IMR-90 (cell line): Measurements from ENCODE around the gene ADGRG4. TPM values are rescaled to one million over a fixed set of nuclear protein-coding genes. Genes with fewer than 3 reads are reported as not detected.

ENCODE experiments used
- ATAC-seq: fragments of 200-7000 bp; cut with Tn5 transposase; 2 replicates; pipeline ENCODE4 v1.9.1; 2020; ENCODE audit warnings: low read depth, mild to moderate bottlenecking, moderate library complexity
- BruUV-seq: library from RNA; stranded (reverse); fragments of 400-500 nt; replicated peaks from 2 replicates; lab custom pipeline; 2021; lab: Mats Ljungman, UMichigan
- CTCF ChIA-PET: fragments of 300-600 bp; formaldehyde crosslinking; extraction: SDS; loops from one replicate; lab custom pipeline; 2021; ENCODE audit warnings: antibody characterized with exemption; lab: Yijun Ruan, JAX
- POLR2A ChIA-PET: fragments of 300-600 bp; sonication (Branson Sonifier 250); formaldehyde crosslinking; loops from one replicate; lab custom pipeline; 2022; ENCODE audit warnings: antibody characterized with exemption; ENCODE audit not compliant: unreplicated experiment; lab: Charles Lee
- DNase-seq: peaks from one replicate; pipeline ENCODE4 v3.0.0; 2013
- H2AFZ ChIP-seq: replicated peaks from 2 replicates; pipeline ENCODE3; 2013; ENCODE audit warnings: low read length, mild to moderate bottlenecking; ENCODE audit not compliant: poor library complexity
- H2AK5ac ChIP-seq: 2 replicates; pipeline ENCODE4 v1.6.1; 2013; ENCODE audit warnings: low read depth, low read length, inconsistent platforms
- H2AK9ac ChIP-seq: replicated peaks from 2 replicates; pipeline ENCODE3; 2013; ENCODE audit warnings: mild to moderate bottlenecking, low read depth, low read length, moderate library complexity; ENCODE audit not compliant: poor library complexity
- H2BK120ac ChIP-seq: 2 replicates; pipeline ENCODE4 v1.6.1; 2013; ENCODE audit warnings: low read depth, low read length, inconsistent platforms
- H2BK15ac ChIP-seq: 3 replicates; pipeline ENCODE4 v1.6.1; 2013; ENCODE audit warnings: low read depth, low read length, inconsistent platforms
- H2BK20ac ChIP-seq: 2 replicates; pipeline ENCODE4 v1.6.1; 2013; ENCODE audit warnings: low read depth, mild to moderate bottlenecking, inconsistent platforms, low read length, moderate library complexity
- H2BK5ac ChIP-seq: 2 replicates; pipeline ENCODE4 v1.6.1; 2013; ENCODE audit warnings: mild to moderate bottlenecking, low read depth, low read length, inconsistent platforms; ENCODE audit not compliant: poor library complexity, severe bottlenecking
- H3K14ac ChIP-seq: replicated peaks from 2 replicates; pipeline ENCODE4 v1.6.1; 2013; ENCODE audit warnings: low read depth, low read length, inconsistent platforms
- H3K18ac ChIP-seq: 2 replicates; pipeline ENCODE4 v1.6.1; 2013; ENCODE audit warnings: low read depth, low read length, control low read depth
- H3K23ac ChIP-seq: 2 replicates; pipeline ENCODE4 v1.6.1; 2013; ENCODE audit warnings: low read depth, low read length, inconsistent platforms
- H3K27ac ChIP-seq: 2 replicates; pipeline ENCODE4 v1.5.1; 2013; ENCODE audit warnings: mild to moderate bottlenecking, control low read depth, low read length; ENCODE audit not compliant: insufficient read depth
- H3K27me3 ChIP-seq: 2 replicates; pipeline ENCODE4 v1.6.1; 2013; ENCODE audit warnings: low read length; ENCODE audit not compliant: control insufficient read depth, insufficient read depth
- H3K36me3 ChIP-seq: 2 replicates; pipeline ENCODE4 v1.6.1; 2013; ENCODE audit warnings: low read length, mixed read lengths; ENCODE audit not compliant: control insufficient read depth, insufficient read depth
- H3K4ac ChIP-seq: 2 replicates; pipeline ENCODE4 v1.6.1; 2013; ENCODE audit warnings: low read depth, low read length, inconsistent platforms
- H3K4me1 ChIP-seq: 2 replicates; pipeline ENCODE4 v1.6.1; 2013; ENCODE audit warnings: low read length, mixed read lengths; ENCODE audit not compliant: control insufficient read depth, insufficient read depth
- H3K4me2 ChIP-seq: 2 replicates; pipeline ENCODE4 v1.6.1; 2013; ENCODE audit warnings: low read depth, mild to moderate bottlenecking, control low read depth, low read length, moderate library complexity
- H3K4me3 ChIP-seq: 2 replicates; pipeline ENCODE4 v1.5.1; 2013; ENCODE audit warnings: low read depth, mild to moderate bottlenecking, control low read depth, low read length, moderate library complexity; ENCODE audit not compliant: insufficient read depth
- H3K56ac ChIP-seq: 2 replicates; pipeline ENCODE4 v1.6.1; 2013; ENCODE audit warnings: low read length, inconsistent platforms; ENCODE audit not compliant: insufficient read depth; ENCODE audit errors: extremely low read depth
- H3K79me1 ChIP-seq, 2 experiments: 2 replicates each; pipeline ENCODE4 v1.6.1; 2013; ENCODE audit warnings: low read length in 2 of 2, inconsistent platforms in 1 of 2, low read depth in 1 of 2
- H3K9ac ChIP-seq: 2 replicates; pipeline ENCODE4 v1.6.1; 2013; ENCODE audit warnings: low read depth, low read length, control low read depth
- H3K9me1 ChIP-seq: 2 replicates; pipeline ENCODE4 v1.6.1; 2013; ENCODE audit warnings: low read length, inconsistent platforms; ENCODE audit not compliant: insufficient read depth
- H3K9me3 ChIP-seq: 2 replicates; pipeline ENCODE4 v1.6.1; 2013; ENCODE audit warnings: low read length; ENCODE audit not compliant: control insufficient read depth, insufficient read depth
- H4K20me1 ChIP-seq: 2 replicates; pipeline ENCODE4 v1.6.1; 2013; ENCODE audit warnings: low read length, inconsistent platforms; ENCODE audit not compliant: insufficient read depth
- H4K5ac ChIP-seq: 2 replicates; pipeline ENCODE4 v1.6.1; 2013; ENCODE audit warnings: mild to moderate bottlenecking, low read depth, low read length, control low read depth
- H4K8ac ChIP-seq, 2 experiments: 2 replicates each; pipeline ENCODE4 v1.6.1; 2013; ENCODE audit warnings: low read depth in 2 of 2, low read length in 2 of 2, control low read depth in 1 of 2, inconsistent platforms in 1 of 2
- H4K91ac ChIP-seq: 2 replicates; pipeline ENCODE4 v1.6.1; 2013; ENCODE audit warnings: low read depth, low read length, inconsistent platforms; ENCODE audit not compliant: insufficient read depth
- BHLHE40 ChIP-seq: fragments of 150-350 bp; IDR thresholded peaks from 2 replicates; pipeline ENCODE4 v1.6.1; 2016; ENCODE audit warnings: mild to moderate bottlenecking, low read depth, low read length
- CHD1 ChIP-seq: IDR thresholded peaks from 2 replicates; pipeline ENCODE4 v1.6.1; 2012; ENCODE audit warnings: low read depth, low read length, improper control_type of control experiment
- MAFK ChIP-seq: IDR thresholded peaks from 2 replicates; pipeline ENCODE4 v1.6.1; 2012; ENCODE audit warnings: low read depth, low read length, improper control_type of control experiment
- RAD21 ChIP-seq: IDR thresholded peaks from 2 replicates; pipeline ENCODE4 v1.6.1; 2012; ENCODE audit warnings: low read length, improper control_type of control experiment
- dilution Hi-C: fragments of 300-500 bp; cut with HindIII; formaldehyde crosslinking; loops from one replicate; pipeline ENCODE4 v1.14.3; 2018; ENCODE audit warnings: low sequenced_read_pairs; ENCODE audit not compliant: unreplicated experiment
- in situ Hi-C: fragments of 300-500 bp; cut with MboI; formaldehyde crosslinking; loops from 3 replicates; pipeline ENCODE4 v1.14.3; 2019; ENCODE audit warnings: low sequenced_read_pairs, inconsistent platforms, mixed read lengths
- intact Hi-C: fragments of 100-400 bp; cut with micrococcal nuclease; formaldehyde crosslinking; loops from 2 replicates; pipeline ENCODE4 v1.10.0; 2022
- polyA plus RNA-seq, 3 experiments: library from polyadenylated mRNA; depleted of rRNA; stranded (reverse); fragments of >200 nt; gene quantifications; 2 replicates each; pipeline ENCODE4 v1.2.3, GENCODE V29; 2012; ENCODE audit warnings: low replicate concordance in 1 of 3
- total RNA-seq: library from RNA; depleted of rRNA; stranded (reverse); fragments of >200 nt; gene quantifications from 2 replicates; pipeline ENCODE4 v1.2.3, GENCODE V29; 2012
- TF ChIP-seq, protein P1 (sequence below): fragments of 150-350 bp; IDR thresholded peaks from 2 replicates; pipeline ENCODE4 v1.6.1; 2017; ENCODE audit warnings: mild to moderate bottlenecking, antibody characterized with exemption, low read length, low read depth
- TF ChIP-seq, protein P2 (sequence below): fragments of 150-350 bp; IDR thresholded peaks from 2 replicates; pipeline ENCODE4 v1.6.1; 2016; ENCODE audit warnings: low read depth, mild to moderate bottlenecking, low read length, moderate library complexity, borderline replicate concordance
- TF ChIP-seq, protein P3 (sequence below): conservative IDR thresholded peaks from 2 replicates; pipeline ENCODE4 v1.5.1; 2012; ENCODE audit warnings: mild to moderate bottlenecking, low read depth, low read length, improper control_type of control experiment

ADGRG4 gene
- total and polyA plus RNA-seq, 2 of the 4 experiments (the other 2 are of a cell fraction), result under 0.01 TPM; not detected in 1

DNA sequence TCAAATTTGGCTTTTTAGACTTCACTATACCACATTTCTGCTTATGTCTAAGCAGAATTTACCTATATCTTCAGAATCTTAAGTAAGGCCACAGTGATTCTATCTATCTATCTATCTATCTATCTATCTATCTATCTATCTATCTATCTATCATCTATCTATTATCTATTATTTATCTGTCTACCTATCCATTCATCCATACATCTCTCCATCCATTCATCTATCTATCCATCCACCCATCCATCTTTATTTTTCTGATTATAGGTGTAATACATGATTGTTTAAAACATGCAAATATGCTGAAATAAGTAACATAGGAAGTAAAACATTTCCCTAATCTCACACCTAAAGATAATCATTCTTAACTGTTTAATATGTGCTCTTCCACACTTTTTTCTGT is 18.8 kb downstream of the ADGRG4 start:
- intact Hi-C loops (no loop called here), in situ Hi-C loops (no loop called here), dilution Hi-C loops (no loop called here)
- H4K8ac ChIP-seq, result no peak overlapping the region
- no peaks in the 10 kb centered on the region for H3K9me3 ChIP-seq
- POLR2A ChIA-PET, result no interaction called here
- no peak overlapping the region for H2AK5ac ChIP-seq
- H3K56ac ChIP-seq, result no peak overlapping the region
- no peaks in the 10 kb centered on the region for H3K36me3 ChIP-seq
- no peak overlapping the region for H2BK15ac ChIP-seq
- ATAC-seq (no peak), DNase-seq (no peak)
- no peak overlapping the region for H3K4me2 ChIP-seq
- no TSS peak for BruUV-seq
- H3K14ac ChIP-seq, result no peak overlapping the region
- CTCF ChIA-PET, result no interaction called here
- H2BK5ac ChIP-seq, result no peak overlapping the region
- H4K91ac ChIP-seq, result no peak overlapping the region
- H4K5ac ChIP-seq, result no peak overlapping the region
- H3K27ac ChIP-seq, result no peak overlapping the region
- no peak overlapping the region for H3K18ac ChIP-seq
- no peak overlapping the region for H3K4me3 ChIP-seq
- no peaks in the 10 kb centered on the region for H3K4me1 ChIP-seq
- no peaks in the 10 kb centered on the region; the same call in 1 of the 2 replicates for H3K27me3 ChIP-seq
- no peaks in the 10 kb centered on the region for H4K20me1 ChIP-seq
- no peak overlapping the region for H3K9ac ChIP-seq
- no peaks in the 10 kb centered on the region for H3K9me1 ChIP-seq
- H3K4ac ChIP-seq, result no peak overlapping the region
- no peaks in the 10 kb centered on the region for H3K79me1 ChIP-seq
- no peak overlapping the region for H2BK20ac ChIP-seq
- H2AFZ ChIP-seq, result no peak overlapping the region
- H2AK9ac ChIP-seq, result no peak overlapping the region
- TF ChIP-seq, protein P1, sequence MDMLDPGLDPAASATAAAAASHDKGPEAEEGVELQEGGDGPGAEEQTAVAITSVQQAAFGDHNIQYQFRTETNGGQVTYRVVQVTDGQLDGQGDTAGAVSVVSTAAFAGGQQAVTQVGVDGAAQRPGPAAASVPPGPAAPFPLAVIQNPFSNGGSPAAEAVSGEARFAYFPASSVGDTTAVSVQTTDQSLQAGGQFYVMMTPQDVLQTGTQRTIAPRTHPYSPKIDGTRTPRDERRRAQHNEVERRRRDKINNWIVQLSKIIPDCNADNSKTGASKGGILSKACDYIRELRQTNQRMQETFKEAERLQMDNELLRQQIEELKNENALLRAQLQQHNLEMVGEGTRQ, result no peak
- TF ChIP-seq, protein P2, sequence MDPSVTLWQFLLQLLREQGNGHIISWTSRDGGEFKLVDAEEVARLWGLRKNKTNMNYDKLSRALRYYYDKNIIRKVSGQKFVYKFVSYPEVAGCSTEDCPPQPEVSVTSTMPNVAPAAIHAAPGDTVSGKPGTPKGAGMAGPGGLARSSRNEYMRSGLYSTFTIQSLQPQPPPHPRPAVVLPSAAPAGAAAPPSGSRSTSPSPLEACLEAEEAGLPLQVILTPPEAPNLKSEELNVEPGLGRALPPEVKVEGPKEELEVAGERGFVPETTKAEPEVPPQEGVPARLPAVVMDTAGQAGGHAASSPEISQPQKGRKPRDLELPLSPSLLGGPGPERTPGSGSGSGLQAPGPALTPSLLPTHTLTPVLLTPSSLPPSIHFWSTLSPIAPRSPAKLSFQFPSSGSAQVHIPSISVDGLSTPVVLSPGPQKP, result no peak
- TF ChIP-seq, protein P3, sequence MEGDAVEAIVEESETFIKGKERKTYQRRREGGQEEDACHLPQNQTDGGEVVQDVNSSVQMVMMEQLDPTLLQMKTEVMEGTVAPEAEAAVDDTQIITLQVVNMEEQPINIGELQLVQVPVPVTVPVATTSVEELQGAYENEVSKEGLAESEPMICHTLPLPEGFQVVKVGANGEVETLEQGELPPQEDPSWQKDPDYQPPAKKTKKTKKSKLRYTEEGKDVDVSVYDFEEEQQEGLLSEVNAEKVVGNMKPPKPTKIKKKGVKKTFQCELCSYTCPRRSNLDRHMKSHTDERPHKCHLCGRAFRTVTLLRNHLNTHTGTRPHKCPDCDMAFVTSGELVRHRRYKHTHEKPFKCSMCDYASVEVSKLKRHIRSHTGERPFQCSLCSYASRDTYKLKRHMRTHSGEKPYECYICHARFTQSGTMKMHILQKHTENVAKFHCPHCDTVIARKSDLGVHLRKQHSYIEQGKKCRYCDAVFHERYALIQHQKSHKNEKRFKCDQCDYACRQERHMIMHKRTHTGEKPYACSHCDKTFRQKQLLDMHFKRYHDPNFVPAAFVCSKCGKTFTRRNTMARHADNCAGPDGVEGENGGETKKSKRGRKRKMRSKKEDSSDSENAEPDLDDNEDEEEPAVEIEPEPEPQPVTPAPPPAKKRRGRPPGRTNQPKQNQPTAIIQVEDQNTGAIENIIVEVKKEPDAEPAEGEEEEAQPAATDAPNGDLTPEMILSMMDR, result no peak
- TF ChIP-seq CHD1 (no peak), MAFK (no peak), RAD21 (no peak), BHLHE40 (no peak)
- no peak overlapping the region for H3K23ac ChIP-seq
- H2BK120ac ChIP-seq, result no peak overlapping the region
